Suprapubic skin (tissue), 4 donors: ENCODE results near the gene ABCA12. TPM values are rescaled to one million over a fixed set of nuclear protein-coding genes. Genes with fewer than 3 reads are reported as not detected.

ENCODE experiments used
- DNase-seq, 2 donors: peaks; one replicate each; pipeline ENCODE4 v3.0.0-alpha.2; 2019; ENCODE audit warnings: low spot score in 2 of 2
- H3K27ac ChIP-seq: fragments of 200-600 bp; sonication (generic); one replicate; pipeline ENCODE4 v1.5.1; 2019
- H3K27me3 ChIP-seq: fragments of 200-600 bp; sonication (generic); one replicate; pipeline ENCODE4 v1.5.1; 2019
- H3K36me3 ChIP-seq: fragments of 200-600 bp; sonication (generic); one replicate; pipeline ENCODE4 v1.5.1; 2019
- H3K4me1 ChIP-seq: fragments of 200-600 bp; sonication (generic); one replicate; pipeline ENCODE4 v1.5.1; 2019
- H3K4me3 ChIP-seq: fragments of 200-600 bp; sonication (generic); one replicate; pipeline ENCODE4 v1.5.1; 2019; ENCODE audit warnings: mild to moderate bottlenecking
- H3K9me3 ChIP-seq: fragments of 200-600 bp; sonication (generic); one replicate; pipeline ENCODE4 v1.5.1; 2019
- EP300 ChIP-seq: sonication (generic); formaldehyde crosslinking; IDR thresholded peaks from one replicate; pipeline ENCODE4 v1.6.1; 2017; ENCODE audit warnings: antibody characterized with exemption
- POLR2A ChIP-seq, 2 donors: fragments of 450-650 bp; IDR thresholded peaks; one replicate each; pipeline ENCODE4 v1.6.1; 2017; ENCODE audit warnings: antibody characterized with exemption in 2 of 2, mild to moderate bottlenecking in 2 of 2, moderate library complexity in 2 of 2
- POLR2AphosphoS5 ChIP-seq, 3 donors: sonication (generic); formaldehyde crosslinking; IDR thresholded peaks; one replicate each; pipeline ENCODE4 v1.6.1; 2017; ENCODE audit warnings: antibody characterized with exemption in 3 of 3
- WGBS: methylation state at CpG from one replicate; pipeline ENCODE4 v1.1.5; 2018; 5-methylcytosine and 5-hydroxymethylcytosine counted together
- total RNA-seq, 4 donors: library from RNA; depleted of rRNA; stranded (reverse); fragments of >200 nt; gene quantifications; one replicate each; pipeline ENCODE4 v1.1.0, GENCODE V29; 2016
- TF ChIP-seq, protein P1 (sequence below), 2 donors: fragments of 200-600 bp in 1 of 2; fragments of 450-650 bp in 1 of 2; sonication (generic) in 1 of 2; IDR thresholded peaks; one replicate each; pipeline ENCODE4 v1.5.1; 2016 to 2019; ENCODE audit warnings: antibody characterized with exemption in 2 of 2, mild to moderate bottlenecking in 1 of 2, moderate library complexity in 1 of 2

The ABCA12 gene
- total RNA-seq, 4 donors from 2014 or later = 55.9 to 98.4 (median 65.9) TPM

DNA sequence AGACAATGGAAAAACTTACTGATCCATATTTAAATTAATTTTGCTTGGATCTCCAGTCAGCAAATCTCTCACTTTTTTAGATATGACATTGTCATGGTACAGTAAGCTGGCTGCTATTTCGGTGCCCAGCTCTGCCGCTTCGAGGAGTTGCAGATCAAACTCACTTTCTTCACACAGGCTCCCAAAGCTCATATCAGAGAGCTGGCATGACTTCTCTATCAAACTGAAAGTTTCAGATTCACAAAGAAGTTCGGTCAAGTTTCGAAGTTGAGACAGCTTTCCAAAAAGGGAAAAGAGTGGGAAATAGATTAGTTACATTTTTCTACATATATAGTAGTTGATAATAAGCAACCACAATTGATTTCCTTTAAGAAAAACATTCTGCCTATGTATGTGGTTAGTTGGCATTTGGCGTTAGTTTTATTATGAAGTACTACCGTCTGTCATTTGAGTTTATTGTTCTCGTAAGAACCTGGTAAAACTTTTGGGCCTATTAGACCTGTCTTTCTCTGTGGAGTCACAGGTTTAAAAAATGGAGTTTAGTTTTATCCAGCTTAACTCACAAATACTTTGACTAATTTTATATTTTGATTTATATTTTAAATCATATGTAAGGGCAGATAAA is 118.8 kb downstream of the ABCA12 start:
- no peak for DNase-seq
- TF ChIP-seq EP300 (no peak), POLR2A (IDR thresholded peaks at IDR 0.05) (no peak), POLR2AphosphoS5 (IDR thresholded peaks at IDR 0.05) (no peak)
- TF ChIP-seq, protein P1, sequence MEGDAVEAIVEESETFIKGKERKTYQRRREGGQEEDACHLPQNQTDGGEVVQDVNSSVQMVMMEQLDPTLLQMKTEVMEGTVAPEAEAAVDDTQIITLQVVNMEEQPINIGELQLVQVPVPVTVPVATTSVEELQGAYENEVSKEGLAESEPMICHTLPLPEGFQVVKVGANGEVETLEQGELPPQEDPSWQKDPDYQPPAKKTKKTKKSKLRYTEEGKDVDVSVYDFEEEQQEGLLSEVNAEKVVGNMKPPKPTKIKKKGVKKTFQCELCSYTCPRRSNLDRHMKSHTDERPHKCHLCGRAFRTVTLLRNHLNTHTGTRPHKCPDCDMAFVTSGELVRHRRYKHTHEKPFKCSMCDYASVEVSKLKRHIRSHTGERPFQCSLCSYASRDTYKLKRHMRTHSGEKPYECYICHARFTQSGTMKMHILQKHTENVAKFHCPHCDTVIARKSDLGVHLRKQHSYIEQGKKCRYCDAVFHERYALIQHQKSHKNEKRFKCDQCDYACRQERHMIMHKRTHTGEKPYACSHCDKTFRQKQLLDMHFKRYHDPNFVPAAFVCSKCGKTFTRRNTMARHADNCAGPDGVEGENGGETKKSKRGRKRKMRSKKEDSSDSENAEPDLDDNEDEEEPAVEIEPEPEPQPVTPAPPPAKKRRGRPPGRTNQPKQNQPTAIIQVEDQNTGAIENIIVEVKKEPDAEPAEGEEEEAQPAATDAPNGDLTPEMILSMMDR (IDR thresholded peaks at IDR 0.05) = no peak
- H3K27ac ChIP-seq = no peak overlapping the region
- H3K36me3 ChIP-seq = no peaks in the 10 kb centered on the region
- 94% methylated on average over 8 of the region's 8 CpGs for WGBS
- H3K9me3 ChIP-seq = no peaks in the 10 kb centered on the region
- no peak overlapping the region for H3K4me3 ChIP-seq
- no peaks in the 10 kb centered on the region for H3K4me1 ChIP-seq
- H3K27me3 ChIP-seq = no peaks in the 10 kb centered on the region

DNA sequence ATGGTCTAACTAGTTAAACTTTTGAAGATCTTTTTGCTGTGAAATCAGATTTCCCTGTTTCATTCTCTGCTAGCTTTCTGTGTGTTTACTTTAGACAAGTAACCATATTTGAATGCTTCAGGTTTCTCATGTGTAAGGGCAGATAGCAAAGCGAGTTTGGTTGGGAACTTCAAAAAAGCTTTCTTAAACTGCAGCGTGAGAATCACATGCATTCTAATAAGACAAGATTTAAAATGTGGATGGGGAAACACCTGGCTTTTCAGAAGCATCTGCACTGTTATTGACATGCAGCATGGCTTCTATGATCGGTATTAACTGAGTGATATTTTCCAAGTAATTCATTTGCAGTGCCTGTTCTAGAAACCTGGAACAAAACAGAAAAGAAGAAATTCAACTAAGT is 119.3 kb downstream of the ABCA12 start:
- Histone ChIP-seq H3K36me3 (no peaks in the 10 kb centered on the region), H3K27ac (no peak overlapping the region), H3K4me1 (no peaks in the 10 kb centered on the region), H3K9me3 (no peaks in the 10 kb centered on the region), H3K4me3 (no peak overlapping the region), H3K27me3 (no peaks in the 10 kb centered on the region)
- DNase-seq = no peak
- 82% methylated on average over 3 of the region's 3 CpGs for WGBS
- TF ChIP-seq, protein P1 (IDR thresholded peaks at IDR 0.05) = no peak
- TF ChIP-seq EP300 (no peak), POLR2AphosphoS5 (IDR thresholded peaks at IDR 0.05) (no peak), POLR2A (IDR thresholded peaks at IDR 0.05) (no peak)

DNA sequence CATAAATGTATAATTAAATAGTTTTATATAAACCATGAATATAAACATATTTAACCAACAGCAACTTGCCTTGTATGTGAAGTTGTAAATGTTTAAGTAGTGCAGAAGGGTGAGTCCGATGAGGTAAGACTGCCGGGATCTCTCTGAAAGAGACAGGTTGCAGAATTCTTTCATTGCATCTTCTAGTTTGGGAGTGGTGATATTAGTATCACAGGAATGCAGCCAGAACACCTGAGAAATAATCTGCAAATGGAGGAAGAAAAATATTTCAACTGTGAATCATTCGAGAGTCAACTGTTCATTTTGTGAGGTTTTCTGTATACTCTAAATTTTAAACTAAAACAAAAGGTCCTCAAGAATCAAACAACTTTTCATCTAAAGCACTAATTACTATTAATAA is 123.0 kb downstream of the ABCA12 start:
- WGBS = 74% methylated on average over 3 of the region's 3 CpGs
- Histone ChIP-seq H3K9me3 (no peaks in the 10 kb centered on the region), H3K36me3 (no peaks in the 10 kb centered on the region), H3K27me3 (no peaks in the 10 kb centered on the region), H3K4me3 (no peak overlapping the region), H3K4me1 (no peaks in the 10 kb centered on the region), H3K27ac (no peak overlapping the region)
- no peak for DNase-seq
- no peak for TF ChIP-seq POLR2A (IDR thresholded peaks at IDR 0.05)
- TF ChIP-seq, protein P1 (IDR thresholded peaks at IDR 0.05) = no peak
- TF ChIP-seq EP300 = no peak
- TF ChIP-seq POLR2AphosphoS5 (IDR thresholded peaks at IDR 0.05) = no peak

DNA sequence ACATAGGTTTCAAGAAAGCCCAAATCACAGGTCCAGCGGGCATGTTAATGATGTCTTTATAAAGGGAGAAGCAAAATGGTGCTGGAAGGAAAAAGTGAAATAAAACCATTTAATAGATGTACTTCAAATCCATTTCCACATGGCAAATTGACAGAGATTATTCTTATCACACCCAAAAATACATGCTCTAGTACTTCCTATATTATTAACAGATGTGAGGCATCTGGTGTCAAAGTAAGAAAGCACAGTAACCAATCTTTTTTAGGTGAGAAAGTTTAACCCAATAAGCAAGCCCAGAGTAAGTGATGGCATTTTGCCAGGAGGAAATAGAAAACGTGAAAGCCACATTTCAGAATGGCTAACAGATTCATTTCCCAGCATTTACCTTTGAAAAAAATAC is 128.0 kb downstream of the ABCA12 start:
- WGBS = 57% methylated on average over 2 of the region's 2 CpGs
- TF ChIP-seq, protein P1 (IDR thresholded peaks at IDR 0.05) = no peak
- TF ChIP-seq POLR2AphosphoS5 (IDR thresholded peaks at IDR 0.05) = no peak
- TF ChIP-seq POLR2A (IDR thresholded peaks at IDR 0.05) = no peak
- no peak for TF ChIP-seq EP300

DNA sequence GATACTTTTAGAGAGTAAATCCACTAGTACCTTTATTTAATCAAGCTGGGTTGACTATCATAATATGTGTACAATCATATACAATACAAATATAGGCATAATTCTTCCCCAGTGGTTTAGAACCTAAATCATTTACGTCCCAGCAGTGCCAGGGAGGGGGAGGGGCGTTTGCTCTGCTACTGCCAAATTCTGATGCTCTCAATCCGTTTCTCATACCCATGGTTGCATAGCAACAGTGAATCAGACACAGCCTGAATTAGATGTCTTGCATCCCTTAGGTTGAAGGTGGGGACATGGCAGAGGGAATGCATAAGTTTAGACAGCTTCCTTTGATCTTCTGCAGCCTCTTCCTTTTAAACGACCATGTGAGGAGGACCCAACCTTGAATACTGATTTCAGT is 135.4 kb downstream of the ABCA12 start:
- Histone ChIP-seq H3K36me3 (no peaks in the 10 kb centered on the region), H3K9me3 (no peaks in the 10 kb centered on the region), H3K27me3 (no peaks in the 10 kb centered on the region), H3K27ac (no peak overlapping the region), H3K4me3 (no peak overlapping the region), H3K4me1 (no peaks in the 10 kb centered on the region)
- TF ChIP-seq EP300 = no peak
- TF ChIP-seq POLR2A (IDR thresholded peaks at IDR 0.05) = no peak
- TF ChIP-seq, protein P1 (IDR thresholded peaks at IDR 0.05) = no peak
- no peak for TF ChIP-seq POLR2AphosphoS5 (IDR thresholded peaks at IDR 0.05)
- DNase-seq = no peak
- 16% methylated on average over 4 of the region's 4 CpGs for WGBS

More for the DNA sequence above, 128.0 kb downstream of the ABCA12 start:
- Histone ChIP-seq H3K4me1 (no peaks in the 10 kb centered on the region), H3K27me3 (no peaks in the 10 kb centered on the region), H3K9me3 (no peaks in the 10 kb centered on the region), H3K27ac (no peak overlapping the region), H3K36me3 (no peaks in the 10 kb centered on the region), H3K4me3 (no peak overlapping the region)
- no peak for DNase-seq
